Lower leg skin (tissue), 3 donors: ENCODE data around the gene SLC22A16.

Source experiments
- CTCF ChIP-seq, 3 donors: fragments of 450-650 bp; IDR thresholded peaks; one replicate each; pipeline ENCODE4 v1.5.1; 2016; ENCODE audit warnings: antibody characterized with exemption in 3 of 3, mild to moderate bottlenecking in 3 of 3, moderate library complexity in 2 of 3
- POLR2A ChIP-seq, 2 donors: fragments of 450-650 bp; IDR thresholded peaks; one replicate each; pipeline ENCODE4 v1.6.1; 2016 to 2017; ENCODE audit warnings: antibody characterized with exemption in 2 of 2, mild to moderate bottlenecking in 1 of 2, moderate library complexity in 1 of 2

GRCh38 chr6:110421749-110422443 is 54.5 kb downstream of the SLC22A16 start:
- TF ChIP-seq CTCF (IDR thresholded peaks at IDR 0.05) (no peak), POLR2A (IDR thresholded peaks at IDR 0.05) (no peak)
